Measurements from ENCODE around the gene ASPSCR1. TPM values are rescaled to one million over a fixed set of nuclear protein-coding genes. Genes with fewer than 3 reads are reported as not detected.
A peak's percentile ranks its signal among the peaks of the same experiment; 100 is the strongest.
"Not testable (repeated sequence)": the region's sequence is repeated elsewhere in the genome, so short reads cannot be mapped to it uniquely, and the experiment has no call there.

Gene ASPSCR1
- total RNA-seq, 1 experiment from 2014 or later: 85.0 TPM

DNA sequence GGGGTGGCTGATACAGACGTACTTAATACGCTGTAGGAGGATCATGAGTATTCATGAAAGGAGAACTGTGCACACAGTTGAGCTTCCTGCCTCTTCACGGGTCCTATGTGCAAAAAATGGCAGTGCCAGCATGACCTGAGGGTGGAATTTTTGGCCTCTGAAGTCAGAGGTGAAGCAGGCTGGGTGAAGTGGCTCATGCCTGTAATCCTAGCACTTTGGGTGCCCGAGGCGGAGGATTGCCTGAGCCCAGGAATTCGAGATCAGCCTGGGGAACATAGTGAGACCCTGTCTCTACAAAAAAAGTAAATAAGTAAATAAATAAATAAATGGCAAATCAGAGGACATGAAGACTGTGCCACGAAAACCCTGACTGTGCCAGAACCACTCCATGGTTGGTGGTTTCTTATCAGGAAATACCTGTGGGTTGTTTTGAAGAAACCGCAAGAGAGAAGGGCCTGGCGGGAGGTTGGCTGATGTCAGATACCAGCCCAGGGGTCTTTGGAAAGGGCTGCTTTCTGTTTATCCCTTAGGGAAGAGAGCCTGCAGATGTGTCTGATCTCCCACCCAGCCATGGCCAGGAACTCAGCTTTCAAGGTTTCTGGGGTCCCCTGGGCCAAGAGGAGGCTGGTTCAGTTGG is 3.4 kb downstream of the ASPSCR1 start:
- no peak for DNase-seq (ENCODE audit: low spot score)

DNA sequence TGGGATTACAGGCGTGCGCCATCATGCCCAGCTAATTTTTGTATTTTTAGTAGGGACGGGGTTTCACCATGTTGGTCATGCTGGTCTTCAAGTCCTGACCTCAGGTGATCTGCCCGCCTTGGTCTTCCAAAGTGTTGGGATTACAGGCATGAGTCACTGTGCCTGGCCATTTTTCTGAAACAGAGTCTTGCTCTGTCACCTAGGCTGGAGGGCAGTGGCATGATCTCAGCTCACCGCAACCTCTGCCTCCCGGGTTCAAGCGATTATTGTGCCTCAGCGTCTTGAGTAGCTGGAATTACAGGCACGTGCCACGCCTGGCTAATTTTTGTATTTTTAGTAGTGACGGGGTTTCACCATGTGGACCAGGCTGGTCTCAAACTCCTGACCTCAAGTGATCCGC is 4.1 kb downstream of the ASPSCR1 start:
- DNase-seq (ENCODE audit: low spot score): not testable (repeated sequence)

DNA sequence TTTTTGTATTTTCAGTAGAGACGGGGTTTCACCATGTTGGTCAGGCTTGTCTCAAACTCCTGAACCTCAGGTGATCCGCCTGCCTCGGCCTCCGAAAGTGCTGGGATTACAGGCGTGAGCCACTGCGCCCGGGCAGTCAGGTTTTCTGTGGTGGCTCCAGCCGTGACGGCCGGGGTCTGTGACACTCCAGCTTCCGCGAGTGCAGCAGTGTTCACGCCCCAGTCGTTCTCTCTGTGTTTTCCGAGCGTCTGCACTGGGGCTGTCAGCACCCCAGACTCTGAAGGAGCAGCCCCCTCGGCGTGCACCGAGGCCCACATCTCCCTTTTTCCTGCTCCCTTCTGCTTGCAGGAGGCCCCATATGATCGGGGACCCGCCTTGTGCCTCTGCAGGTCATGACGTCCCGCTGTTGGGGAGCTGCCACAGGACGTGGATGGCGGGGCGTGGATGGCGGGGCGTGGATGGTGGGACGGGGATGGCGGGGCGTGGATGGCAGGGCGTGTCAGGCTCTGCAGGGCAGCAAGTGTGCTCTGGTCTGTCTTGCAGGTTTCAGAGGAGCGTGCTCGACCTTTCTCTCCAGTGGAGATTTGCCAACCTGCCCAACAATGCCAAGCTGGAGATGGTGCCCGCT is 5.7 kb downstream of the ASPSCR1 start:
- no peak for DNase-seq (ENCODE audit: low spot score)

DNA sequence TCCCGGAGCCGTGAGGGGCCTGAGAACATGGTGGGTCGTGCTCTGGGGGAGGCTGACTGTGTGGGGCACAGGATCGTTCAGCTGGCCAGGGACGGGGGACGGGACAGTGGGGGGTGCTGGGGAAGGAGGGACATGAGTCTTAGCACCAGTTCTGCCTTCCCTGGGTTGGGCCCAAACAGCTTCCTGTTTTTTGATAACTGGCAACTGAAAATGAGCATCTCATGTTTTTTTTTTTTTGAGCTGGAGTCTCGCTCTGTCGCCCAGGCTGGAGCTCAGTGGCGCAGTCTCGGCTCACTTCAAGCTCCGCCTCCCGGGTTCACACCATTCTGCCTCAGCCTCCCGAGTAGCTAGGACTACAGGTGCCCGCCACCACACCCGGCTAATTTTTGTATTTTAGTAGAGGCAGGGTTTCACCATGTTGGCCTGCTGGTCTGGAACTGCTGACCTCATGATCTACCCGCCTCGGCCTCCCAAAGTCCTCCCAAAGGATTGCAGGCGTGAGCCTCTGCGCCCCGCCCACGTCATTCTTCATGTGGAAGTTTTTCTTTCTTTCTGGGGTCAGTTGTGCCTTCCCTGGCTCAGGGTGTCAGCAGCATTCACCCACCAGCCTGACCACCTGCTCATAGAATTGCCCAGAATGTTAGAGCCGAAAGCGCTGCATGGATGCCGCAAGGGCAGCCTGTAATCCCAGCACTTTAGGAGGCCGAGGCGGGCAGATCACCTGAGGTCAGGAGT is 6.4 kb downstream of the ASPSCR1 start:
- no peak for DNase-seq (ENCODE audit: low spot score)

- no peak for DNase-seq (ENCODE audit: low spot score)
Measured at GRCh38 chr17:81984773-81985410, 7.5 kb downstream of the ASPSCR1 start.

DNA sequence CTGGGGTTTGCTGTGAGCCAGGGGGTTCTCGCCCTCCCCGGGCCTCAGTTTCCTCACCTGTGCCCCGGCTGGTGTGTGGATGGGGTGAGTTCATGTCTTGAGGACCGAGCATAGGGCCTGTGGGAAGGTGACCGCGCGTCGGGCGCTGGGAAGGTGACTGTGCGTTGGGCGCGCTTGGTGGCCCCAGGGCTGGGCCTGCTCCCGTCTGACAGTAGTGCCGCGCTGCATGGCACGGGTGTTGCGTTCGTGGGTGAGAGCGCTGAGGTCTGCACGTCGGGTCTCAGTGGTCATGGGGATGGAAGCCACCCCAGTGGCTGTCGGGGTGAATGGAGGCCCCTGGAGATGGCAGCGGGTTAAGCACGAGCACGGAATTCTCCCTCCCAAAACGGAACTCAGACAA is 9.2 kb downstream of the ASPSCR1 start:
- no peak for DNase-seq (ENCODE audit: low spot score)

- no peak for DNase-seq (ENCODE audit: low spot score)
Measured at GRCh38 chr17:81987161-81987770, 9.8 kb downstream of the ASPSCR1 start.

- DNase-seq (ENCODE audit: low spot score): no peak
Measured at GRCh38 chr17:81990836-81991683, 13.6 kb downstream of the ASPSCR1 start.

DNA sequence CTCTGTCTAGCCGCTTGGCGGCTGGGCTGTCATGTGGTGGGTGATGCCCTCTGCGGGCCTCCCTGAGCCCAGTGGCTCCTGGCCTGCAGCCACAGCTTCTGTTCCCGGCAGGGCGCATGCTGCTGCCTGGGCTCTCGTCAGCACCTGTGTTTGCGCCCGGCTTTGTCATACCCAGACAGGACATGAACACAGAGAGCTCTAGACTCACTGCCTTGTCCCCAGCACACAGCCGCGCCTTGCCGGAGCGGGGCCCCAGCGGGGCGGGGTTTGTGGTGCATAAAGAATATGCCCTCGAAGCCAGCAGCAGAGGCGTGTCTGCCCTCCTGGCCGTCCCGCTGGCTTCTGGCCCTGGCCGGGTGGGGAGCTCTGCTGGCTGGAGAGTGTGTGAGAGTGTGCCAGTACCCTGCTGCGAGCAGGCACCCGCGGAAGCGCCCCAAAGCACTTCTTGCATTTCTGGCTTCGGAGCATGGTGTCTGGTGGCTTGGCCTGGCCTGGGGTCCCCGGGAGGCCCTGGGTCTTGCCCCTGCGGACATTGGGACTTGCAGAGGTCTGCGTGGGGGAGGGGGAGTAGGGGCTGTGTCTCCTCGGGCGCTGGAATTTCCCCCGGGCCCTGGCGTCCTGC is 14.4 kb downstream of the ASPSCR1 start:
- peak; percentile 91 for DNase-seq (ENCODE audit: low spot score)

DNA sequence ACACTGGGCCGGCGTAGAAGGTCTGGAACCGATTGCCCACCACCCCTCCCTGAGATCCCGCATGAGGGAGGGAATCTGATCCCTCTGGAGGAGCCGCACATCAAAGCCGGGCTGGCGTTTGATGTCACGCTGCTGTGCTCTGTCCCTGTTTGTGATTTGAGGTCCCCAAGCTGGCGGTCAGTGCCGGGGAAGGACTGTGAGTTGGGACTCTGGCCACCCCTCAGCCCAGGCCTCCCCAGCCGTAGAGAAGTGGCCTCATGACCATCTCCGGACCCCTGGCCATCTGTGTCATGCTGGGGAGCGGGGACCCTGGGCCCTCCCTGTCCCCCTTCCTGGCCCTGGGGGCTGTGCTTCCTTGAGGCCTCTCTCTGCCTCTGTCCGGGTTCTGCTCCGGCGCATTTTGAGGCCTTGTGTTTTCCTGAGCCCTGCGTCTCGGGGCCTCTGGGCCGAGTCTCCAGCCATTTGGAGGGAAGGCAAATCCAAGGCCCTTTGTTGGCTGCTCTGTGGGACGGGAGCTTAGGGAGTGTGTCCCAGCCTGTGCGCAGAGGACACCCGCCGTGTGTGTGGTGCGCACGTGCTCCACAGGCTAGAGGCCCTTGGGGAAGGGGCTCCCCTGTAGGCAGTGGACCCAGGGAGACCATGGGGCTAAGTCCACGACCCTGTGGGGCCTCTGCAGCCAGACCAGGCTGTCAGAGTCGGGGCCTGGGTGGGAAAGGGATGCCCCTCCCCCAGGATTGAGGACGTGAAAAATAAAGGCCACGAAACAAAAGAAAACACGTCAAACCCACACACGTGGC is 15.1 kb downstream of the ASPSCR1 start:
- no peak for DNase-seq (ENCODE audit: low spot score)

GRCh38 chr17:81993729-81994592 is 16.5 kb downstream of the ASPSCR1 start:
- no peak for DNase-seq (ENCODE audit: low spot score)

GRCh38 chr17:81994593-81995462 is 17.4 kb downstream of the ASPSCR1 start:
- no peak for DNase-seq (ENCODE audit: low spot score)

DNA sequence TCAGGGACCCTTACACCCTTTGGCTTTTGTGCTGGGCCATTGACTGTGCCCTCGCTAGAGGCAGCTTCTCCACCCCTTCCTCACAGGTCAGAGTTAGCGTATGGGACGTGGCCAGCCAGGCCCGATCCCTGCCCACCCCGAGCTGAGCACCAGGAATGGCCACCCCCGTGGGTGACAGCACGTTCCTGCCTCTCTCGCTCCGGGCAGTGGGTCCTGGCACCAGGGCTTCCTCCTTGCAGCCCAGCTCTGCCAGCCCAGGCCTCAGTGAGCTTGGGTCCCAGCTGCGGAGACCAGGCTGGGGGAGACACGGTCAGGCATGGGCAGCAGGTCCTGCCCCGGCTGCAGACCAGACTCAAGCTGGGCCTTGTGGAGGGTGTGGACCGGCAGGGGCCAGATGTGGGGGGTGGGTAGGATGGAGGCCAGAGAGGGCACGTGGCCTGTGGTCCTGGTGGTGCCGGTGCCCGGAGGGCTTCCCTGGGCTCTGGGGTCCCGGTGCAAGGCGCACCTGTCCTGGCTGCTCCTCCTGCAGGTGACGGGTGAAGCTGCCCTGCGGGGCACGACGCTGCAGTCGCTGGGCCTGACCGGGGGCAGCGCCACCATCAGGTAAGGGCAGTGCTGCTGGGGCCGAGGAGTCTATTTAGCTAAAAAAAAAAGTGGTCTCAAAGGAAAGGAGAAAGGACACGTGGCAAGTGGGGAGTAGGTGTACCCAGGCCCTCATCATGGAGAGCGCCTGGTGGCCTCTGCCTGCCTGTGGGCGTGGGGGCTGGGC is 18.2 kb downstream of the ASPSCR1 start:
- no peak for DNase-seq (ENCODE audit: low spot score)

- no peak for DNase-seq (ENCODE audit: low spot score)
Measured at GRCh38 chr17:81996232-81996756, 18.9 kb downstream of the ASPSCR1 start.

- no peak for DNase-seq (ENCODE audit: low spot score)
Measured at GRCh38 chr17:81996757-81997441, 19.5 kb downstream of the ASPSCR1 start.

GRCh38 chr17:81998212-81998611 is 20.8 kb downstream of the ASPSCR1 start:
- no peak for DNase-seq (ENCODE audit: low spot score)

Data from HT-29 (cell line).